ENCODE results near the gene MROH7.

Gene MROH7

DNA sequence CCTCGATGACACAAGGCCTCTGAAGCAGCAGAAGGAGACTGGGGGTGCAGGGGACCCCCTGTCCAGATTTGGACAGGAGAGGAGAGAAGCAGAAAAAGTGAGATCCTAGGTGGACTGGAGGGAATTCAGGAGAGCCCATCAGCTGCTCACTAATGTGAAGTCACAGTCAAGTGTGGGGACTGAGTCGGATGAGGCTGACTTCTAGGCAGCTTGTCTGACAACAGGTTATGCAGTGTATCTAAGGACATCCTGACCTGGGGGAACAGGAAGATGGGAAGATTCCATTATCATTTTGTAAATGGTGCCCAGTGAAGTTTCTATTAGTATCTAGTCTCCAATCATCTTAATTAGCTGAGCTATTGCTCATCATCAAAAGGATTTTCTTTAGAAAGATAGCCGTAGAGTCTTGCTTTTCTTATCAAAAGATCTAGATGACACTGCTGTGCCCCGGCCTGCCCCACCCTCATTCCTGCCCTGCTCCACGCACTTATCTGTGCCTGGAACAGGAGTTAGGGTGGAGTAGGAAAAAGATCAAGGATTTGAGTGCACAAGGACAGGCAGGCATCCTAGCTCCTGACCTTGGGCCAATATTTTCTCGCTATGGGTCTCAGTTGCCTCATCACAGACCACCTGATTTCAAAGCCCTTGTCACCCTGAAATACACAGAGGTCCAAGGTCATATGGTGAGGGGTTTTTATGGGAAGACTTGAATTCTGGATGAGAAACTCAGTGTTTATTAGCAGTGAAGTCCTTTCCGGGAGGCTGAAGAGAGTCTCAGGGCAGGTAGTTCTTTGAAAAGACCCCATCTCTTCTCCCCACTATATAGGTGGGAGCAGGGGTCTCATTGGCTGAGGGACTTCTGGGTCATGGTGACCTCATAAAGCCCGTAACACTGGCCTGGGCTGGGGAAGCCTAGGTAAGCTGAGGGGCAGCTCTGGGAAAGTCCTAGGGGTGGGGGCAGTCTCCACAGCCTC lies at the start of gene MROH7:
Gene MROH7, plus strand, starts transcription at position 924 of the 974 bp plus-strand sequence. CDS start 11,141 bp downstream, outside the sequence.
- DNase-seq (ENCODE audit: low read depth, low spot score) = no peak

DNA sequence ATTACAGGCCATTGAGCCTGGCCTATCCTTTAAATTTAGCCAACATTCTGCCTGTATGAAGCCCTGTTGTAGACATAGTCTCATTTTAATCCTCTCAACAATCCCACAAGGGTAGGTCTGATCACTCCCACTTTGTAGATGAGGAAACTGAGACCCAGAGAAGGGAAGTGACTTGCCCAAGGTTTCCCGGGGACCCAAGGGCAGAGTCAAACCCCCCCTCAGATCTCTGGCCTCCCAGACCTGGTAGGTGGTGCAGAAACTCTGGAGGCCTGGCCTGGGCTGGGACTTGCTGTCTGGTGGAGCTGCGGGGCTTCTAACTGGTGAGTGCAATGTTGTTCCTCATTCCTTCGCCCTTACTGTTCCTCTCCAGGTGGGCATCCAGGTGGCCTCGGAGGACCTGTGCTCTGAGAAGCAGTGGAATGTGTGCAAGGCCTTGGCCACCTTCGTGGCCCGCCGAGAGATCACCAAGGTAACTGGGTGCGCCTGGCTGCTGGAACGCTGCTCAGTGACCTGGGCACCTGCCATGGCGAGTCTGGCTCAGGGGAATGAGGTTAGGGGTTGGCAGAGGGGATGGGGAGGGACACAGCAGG lies 47.9 kb upstream of the MROH7 start:
- DNase-seq (ENCODE audit: low read depth, low spot score) = no peak

DNA sequence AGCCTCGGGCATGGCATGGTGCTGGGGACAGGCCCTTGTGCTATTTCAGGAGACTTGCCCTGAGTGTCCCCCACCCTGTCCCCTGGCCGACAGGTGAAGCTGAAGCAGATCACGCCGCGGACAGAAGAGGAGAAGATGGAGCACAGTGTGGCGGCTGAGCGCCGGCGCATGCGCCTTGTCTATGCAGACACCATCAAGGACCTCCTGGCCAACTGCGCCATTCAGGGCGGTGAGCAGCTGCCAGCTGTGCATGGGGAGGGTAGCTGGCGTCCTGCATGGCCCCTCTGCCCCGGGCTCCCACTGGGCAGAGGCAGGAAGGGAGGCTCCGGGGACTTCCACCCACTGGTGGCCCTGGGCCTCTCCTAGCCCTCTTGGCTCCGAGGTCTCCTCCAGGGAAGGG lies 47.1 kb upstream of the MROH7 start:
- DNase-seq (ENCODE audit: low read depth, low spot score) = no peak

DNA sequence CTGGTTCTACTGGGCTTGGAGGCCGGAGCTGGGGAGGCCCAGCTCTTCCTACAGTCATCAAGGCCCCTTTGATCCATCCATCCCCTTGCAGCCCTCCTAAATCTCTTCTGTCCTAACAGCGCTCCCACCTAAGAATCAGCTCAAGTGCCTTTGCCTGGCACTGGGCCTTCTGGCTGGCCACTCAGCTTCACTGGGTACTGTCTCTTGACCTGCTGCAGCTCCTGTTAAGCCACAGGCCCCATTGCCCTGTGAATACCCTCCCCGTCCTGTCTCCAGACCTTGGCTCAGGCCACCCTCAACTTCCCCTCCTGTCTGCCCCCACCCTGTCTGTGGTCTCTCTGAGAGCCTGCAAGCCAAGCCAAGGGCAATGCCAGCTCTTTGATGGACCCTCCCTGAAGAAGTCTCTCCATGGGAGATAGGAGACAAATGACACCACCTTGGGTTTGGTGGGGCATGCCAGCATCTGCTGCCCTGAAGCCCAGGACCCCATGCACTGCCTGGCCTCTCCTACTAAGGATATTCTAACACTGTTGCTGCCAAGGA lies 45.6 kb upstream of the MROH7 start:
- DNase-seq (ENCODE audit: low read depth, low spot score) = no peak

DNA sequence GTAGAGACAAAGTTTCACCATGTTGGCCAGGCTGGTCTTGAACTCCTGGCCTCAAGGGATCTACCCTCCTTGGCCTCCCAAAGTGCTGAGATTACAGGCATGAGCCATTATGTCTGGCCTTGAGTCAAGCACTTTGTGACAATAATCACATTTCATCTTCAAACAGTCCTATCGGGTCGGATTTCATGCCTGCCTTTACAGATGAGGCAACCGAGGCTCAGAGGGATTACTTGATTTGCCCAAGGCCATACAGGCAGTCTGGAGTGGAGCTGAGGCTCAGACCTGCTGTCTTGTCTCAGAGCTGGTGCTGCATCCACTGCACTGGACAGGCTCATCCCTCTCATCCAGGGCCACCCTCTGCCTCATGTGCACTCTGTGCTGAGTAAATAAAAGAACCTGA lies 44.8 kb upstream of the MROH7 start:
- DNase-seq (ENCODE audit: low read depth, low spot score) = no peak

DNA sequence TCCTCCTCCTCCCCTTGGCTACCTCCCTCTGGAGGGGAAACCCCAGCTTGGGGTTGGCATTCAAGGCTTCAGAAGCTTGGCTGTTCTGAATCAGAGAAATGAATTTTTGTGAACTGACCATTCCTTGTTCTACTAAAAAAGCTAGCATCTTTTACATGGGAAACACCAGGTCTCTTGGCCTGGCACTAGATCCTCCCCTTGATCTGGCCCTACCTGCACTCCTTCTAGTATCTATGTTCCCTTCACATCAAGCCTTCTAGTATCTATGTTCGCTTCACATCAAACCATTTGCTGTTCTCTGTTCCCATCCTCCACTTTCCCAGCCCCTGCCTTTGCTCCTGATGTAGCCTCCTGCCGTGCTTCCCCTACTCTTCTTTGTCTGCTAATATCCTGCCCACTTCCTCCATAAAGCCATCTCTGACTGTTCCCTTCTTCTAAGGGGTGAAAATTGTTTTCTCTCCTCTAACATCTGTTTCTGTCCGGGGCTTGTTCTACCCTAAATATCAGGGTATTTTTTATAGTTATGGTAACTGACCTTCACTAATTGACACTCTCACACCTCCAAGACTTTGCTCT lies 44.0 kb upstream of the MROH7 start:
- no peak for DNase-seq (ENCODE audit: low read depth, low spot score)

DNA sequence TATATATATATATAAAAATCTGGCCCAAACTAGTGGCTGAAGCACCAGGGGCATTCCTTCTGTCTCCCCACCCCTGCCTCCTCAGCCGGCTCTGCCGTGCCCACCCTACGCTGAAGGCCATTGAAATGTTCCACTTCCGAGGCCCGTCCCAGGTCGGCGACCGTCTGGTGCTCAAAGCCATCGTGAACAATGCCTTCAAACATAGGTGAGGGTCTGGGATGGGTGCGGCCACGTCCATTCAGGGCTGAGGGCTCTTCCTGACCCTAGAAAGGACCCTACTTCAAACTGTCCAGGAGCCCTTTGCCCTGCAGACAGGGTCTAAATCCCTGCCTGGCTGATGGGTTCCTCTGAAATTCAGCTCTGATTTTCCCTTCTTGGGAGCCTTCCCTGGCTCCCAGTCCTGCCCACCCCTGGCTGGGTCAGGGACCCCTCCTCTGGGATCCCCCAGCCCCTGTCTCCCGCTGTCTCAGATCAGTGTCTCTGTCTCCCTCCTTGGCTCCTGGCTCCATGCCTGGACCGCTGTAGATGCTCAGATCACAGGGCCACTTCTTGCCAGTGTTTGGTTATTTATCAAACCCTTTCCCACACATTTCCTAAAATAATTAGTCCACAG lies 42.3 kb upstream of the MROH7 start:
- no peak for DNase-seq (ENCODE audit: low read depth, low spot score)

DNA sequence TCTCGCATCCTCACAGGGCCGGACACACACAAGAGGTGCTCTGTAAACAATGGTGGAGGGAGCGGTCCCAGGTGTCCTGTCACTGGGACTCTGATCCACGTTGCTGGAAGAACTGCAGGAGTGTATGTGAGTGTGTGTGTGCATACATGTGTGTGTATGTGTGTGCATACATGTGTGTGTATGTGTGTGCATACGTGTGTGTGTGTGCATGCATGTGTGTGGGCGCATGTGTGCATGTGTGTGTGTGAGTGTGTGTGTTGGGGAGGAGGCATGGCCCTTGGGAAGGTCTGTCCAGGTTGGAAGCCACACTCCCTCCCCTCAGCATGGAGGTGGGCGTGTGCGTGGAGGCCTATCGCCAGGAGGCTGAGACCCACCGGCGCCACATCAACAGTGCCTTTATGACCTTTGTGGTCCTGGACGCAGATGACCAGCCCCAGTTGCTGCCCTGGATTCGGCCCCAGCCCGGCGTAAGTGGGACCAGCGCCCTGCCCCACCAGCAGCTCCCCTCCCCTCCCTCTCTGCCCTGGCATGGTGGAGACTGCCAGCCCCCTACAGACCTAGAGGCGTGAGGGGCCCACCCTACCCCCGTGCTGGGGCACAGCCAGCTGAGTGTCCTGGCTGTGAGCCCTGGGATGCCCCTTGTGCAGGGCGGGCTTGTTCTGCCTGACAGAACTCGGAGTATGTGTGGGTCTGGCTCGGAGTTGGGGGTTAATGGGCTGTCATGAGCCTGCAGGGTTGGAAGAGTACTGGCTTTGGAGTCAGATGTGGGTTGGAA lies 40.5 kb upstream of the MROH7 start:
- no peak for DNase-seq (ENCODE audit: low read depth, low spot score)

DNA sequence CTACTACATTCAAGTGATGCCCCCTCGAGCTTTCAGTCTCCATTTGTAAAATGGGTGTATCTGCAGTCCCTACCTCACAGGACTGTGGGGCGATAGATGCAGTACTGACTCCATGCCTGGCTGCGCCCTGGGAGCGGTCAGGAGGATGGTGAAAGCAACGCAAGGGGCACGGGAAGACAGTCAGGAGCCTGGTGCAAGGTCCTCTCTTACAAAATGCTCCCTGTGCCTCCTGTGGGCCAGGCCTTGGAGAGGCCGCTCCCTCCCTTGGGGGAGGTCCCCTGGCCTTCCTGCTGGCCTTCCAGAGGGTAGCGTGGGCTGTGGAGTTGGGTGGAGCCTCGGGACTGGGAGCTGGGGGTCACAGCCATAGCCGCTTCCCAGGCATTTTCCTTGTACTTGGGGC lies 39.9 kb upstream of the MROH7 start:
- DNase-seq (ENCODE audit: low read depth, low spot score) = no peak

DNA sequence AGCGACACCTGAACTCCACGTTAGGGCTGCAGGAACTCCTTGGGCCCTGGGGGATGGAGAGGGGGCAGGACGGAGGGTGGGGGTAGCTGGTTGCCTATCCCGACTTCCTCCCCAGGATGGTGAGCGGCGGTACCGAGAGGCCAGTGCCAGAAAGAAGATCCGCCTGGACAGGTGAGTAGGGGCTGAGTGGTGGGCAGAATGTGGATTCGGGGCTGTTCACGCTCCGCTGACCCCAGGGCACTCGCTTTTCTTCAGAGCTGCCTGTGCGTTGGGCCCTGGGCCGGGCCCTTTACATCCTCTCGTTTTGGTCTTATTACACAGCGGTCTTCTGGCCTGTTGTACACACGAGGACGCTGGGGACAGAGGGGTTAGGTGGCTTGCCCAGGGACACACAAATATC lies 39.0 kb upstream of the MROH7 start:
- no peak for DNase-seq (ENCODE audit: low read depth, low spot score)

DNA sequence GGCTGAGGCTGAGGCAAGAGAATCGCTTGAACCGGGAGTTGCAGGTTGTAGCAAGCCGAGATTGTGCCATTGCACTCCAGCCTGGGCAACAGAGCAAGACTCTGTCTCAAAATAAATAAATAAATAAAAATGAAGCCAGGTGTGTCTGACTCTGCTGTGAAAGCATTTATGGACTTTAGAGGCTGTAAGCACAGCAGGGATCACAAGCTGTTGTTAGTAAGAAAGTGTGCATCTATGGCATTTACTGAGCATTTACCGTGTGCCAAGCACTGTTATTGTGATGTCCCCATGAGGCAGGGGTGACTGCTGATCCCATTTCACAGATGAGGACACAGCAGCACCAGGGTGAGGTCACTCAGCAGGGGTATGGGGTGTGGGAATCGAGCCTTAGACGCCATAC lies 38.3 kb upstream of the MROH7 start:
- DNase-seq (ENCODE audit: low read depth, low spot score) = no peak

DNA sequence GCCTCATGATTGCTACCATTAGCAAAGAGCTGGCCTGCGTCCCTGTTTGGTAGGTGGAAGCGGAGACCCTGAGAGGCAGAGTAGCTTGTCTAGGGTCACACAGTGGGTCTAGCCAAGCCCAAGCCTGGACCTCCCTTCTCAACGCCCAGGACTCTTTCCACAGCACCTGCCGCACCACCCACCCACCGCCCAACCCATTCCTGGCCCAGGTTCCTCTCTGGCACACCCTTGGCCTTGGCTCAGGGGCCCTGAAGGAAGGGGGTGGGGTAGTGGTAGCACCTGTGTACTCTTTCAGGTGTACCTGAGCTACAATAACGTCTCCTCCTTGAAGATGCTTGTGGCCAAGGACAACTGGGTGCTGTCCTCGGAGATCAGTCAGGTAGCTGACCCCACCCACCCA lies 37.5 kb upstream of the MROH7 start:
- no peak for DNase-seq (ENCODE audit: low read depth, low spot score)

DNA sequence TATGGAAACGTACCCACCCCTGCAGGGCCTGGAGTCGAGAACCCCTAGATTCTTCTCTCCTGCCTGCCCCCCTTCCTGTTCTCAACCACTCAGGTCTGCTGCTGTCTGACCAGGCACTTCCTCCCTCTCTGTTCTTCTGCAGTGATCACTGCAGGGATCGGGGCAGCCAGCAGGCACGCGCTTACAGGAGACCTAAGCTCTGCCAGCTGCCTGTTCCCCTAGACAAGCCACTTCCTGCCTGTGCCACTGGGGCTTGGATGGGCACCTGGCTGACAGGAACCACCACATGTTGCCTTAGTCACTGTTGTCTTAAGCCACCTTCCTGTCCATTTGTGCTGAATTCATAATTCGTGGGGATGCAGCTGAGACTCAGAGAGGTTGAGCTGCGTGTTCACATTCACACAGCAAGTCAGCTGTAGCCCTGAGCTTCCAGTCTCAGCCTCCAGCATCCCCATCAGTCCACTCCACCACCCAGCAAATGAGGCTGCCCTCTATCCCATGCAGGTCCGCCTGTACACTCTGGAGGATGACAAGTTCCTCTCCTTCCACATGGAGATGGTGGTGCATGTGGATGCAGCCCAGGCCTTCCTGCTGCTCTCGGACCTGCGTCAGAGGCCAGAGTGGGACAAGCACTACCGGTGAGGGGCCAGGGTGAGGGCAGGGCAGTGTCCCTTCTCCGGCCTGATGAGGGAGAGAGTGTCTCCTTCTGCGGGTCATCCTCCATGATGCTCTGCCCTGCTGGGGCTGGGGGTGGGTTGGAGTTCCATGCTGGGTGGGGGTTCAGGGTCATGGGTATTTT lies 36.8 kb upstream of the MROH7 start:
- DNase-seq (ENCODE audit: low read depth, low spot score) = no peak

DNA sequence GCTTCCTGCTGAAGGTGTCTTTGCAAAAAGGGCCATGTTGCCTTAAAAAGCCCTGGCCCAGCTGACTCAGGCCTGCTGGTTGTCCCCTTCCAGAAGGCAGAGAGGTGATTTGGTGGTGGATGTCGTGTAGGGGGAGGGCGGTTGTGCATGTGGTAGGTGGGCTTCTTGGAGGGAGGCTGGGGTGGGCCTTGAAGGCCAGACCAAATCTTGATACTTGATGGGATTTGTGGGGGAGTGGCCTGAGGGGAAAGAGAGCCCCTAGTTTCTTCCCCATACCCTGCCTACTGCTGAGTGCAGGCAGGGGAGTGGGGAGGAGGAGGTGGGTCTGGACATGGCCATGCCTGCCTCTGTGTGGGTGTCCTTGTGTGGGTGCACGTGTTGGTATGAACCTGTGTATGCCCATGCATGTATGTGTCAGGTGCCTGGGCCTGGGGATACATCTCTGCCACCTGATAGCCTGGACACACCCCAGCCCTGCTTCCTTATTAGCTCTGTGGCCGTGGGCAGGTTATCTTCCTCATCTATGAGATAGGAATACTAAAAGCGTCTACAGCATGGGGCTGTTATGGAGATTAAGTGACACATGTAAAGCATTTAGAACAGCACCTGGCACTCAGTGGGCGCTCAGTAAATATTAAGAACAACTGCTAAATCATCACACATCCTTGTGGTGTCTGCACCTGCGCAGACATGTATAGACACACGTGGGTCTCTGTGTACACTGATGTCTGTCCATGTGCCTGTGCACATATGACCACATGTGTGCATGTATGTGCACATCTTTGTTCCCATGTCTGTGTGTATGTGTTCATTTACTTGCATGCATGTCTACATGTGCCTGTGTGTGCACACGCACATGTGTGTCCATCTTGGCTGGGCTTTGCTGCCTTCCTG lies 35.2 kb upstream of the MROH7 start:
- no peak for DNase-seq (ENCODE audit: low read depth, low spot score)

DNA sequence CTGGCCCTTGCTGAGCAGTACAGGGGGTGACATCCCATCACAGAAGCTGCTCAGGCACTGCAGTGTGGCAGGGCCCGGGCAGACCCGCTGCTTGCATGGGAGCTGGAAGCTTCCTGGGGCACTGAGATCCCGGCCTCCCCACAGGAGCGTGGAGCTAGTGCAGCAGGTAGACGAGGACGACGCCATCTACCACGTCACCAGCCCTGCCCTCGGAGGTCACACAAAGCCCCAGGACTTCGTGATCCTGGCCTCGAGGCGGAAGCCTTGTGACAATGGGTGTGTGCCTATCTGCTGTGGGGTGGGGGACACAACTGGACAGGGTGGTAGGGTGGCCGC lies 34.6 kb upstream of the MROH7 start:
- no peak for DNase-seq (ENCODE audit: low read depth, low spot score)

DNA sequence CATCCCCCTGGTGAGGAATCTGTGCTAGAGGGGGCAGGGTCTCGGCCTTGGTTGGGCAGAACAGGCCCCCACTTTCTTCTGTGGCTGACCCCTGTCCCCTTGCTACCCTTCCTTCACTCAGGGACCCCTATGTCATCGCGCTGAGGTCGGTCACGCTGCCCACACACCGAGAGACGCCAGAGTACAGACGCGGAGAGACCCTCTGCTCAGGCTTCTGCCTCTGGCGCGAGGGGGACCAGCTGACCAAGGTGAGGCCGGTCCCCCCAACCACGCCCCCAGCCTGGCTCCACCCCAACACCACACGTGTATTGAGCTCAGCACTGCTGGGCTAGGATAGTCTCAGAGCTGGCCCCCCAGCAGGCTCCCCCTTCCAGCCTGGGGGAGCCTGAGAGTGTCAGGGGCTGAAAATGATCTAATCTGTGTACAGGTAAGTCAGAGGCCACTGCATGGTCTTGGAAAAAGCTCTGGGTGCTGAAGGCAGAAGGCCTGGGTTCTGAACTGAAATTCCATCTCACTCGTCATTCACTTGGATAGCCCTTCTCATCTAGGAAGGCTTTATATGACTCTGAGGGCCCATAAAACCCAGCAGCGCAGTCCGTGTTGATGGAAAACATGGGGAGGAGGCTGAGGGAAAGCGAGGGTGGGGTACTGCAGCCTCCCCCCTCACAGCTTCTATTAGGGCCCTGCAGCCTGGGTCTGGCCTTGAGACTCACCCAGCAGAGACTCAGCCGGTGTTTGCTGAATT lies 33.6 kb upstream of the MROH7 start:
- no peak for DNase-seq (ENCODE audit: low read depth, low spot score)

DNA sequence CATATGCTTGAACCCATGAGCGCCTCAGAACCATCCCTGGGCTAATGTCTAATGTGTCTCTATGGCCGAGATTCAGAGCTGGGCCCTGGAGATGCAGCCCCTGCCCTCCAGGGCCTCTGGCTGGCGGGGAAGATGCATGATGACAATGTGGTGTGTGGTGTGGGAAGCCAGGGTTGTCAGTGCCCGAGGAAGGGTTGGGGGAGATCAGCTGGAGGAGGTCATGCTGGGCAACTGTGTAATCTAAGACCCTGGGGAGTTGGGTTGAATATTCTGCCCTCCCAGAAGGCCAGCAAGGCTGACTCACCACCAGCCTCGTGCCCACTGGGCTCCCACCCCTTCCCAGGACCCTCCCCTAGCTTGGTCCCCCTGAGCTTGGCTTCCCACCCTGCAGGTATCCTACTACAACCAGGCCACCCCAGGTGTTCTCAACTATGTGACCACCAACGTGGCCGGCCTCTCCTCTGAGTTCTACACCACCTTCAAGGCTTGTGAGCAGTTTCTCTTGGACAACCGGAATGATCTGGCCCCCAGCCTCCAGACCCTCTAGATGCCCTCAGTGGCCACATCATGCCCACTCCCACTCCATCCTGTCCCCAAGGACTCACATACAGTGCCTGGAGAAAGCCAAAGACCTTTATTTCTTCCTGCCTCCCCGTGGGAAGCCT lies 32.9 kb upstream of the MROH7 start:
- DNase-seq (ENCODE audit: low read depth, low spot score) = no peak

DNA sequence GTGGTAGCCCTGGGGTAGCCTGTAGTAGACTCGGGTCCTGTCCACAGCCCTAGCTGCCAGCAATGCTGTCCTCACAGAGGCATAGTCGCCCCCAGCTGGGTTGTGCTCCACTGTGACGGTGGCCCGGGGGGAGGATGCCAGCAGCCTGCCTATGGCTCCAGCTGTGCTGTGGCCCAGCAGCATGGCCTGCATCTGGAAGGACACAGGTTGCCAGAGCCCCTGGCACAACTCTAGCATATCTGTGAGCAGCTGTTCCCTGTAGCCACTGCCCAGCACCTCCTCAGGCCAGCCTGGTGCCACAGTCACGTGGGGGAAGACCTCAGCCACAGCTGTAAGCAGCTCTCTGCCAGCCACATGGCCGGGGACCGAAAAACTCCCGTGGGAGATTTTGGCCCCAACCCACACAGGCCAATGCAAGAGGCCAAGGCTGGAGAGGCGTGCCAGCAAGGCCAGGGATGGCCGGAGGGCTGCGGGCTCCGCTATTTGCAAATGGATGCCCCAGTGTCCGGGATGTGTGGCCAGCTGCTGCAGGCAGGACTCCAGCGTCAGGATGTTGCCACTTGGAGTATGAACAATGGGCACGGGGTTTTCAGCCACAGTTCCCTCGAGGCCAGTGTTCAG lies 32.2 kb upstream of the MROH7 start:
- DNase-seq (ENCODE audit: low read depth, low spot score) = no peak
